Left lung (tissue), 10 donors: Measurements from ENCODE around the gene EPHA3. TPM values are rescaled to one million over a fixed set of nuclear protein-coding genes. Genes with fewer than 3 reads are reported as not detected.

Experiments used
- ATAC-seq: fragments of 200-7000 bp; cut with Tn5 transposase; one replicate; pipeline ENCODE4 v1.9.1; 2020; ENCODE audit warnings: moderate library complexity
- DNase-seq, 4 donors: peaks; one replicate each; pipeline ENCODE4 v3.0.0-alpha.2; 2013 to 2020
- H3K27ac ChIP-seq, 2 donors: fragments of 200-600 bp; sonication (generic) in 1 of 2; one replicate each; pipeline versions ENCODE4 v1.5.0 to v1.8.0; 2020 to 2021
- H3K27me3 ChIP-seq, 2 donors: fragments of 200-600 bp; sonication (generic) in 1 of 2; one replicate each; pipeline versions ENCODE4 v1.5.0 to v1.8.0; 2020 to 2021
- H3K36me3 ChIP-seq, 2 donors: fragments of 200-600 bp; sonication (generic) in 1 of 2; one replicate each; pipeline versions ENCODE4 v1.5.0 to v1.8.0; 2020 to 2021
- H3K4me1 ChIP-seq, 2 donors: fragments of 200-600 bp; one replicate each; pipeline ENCODE4 v1.8.0; 2021
- H3K4me3 ChIP-seq, 2 donors: fragments of 200-600 bp; sonication (generic) in 1 of 2; one replicate each; pipeline versions ENCODE4 v1.5.0 to v1.8.0; 2020 to 2021; ENCODE audit warnings: mild to moderate bottlenecking in 1 of 2
- H3K9me3 ChIP-seq, 2 donors: fragments of 200-600 bp; sonication (generic) in 1 of 2; one replicate each; pipeline versions ENCODE4 v1.5.0 to v1.8.0; 2020 to 2021
- CTCF ChIP-seq, 2 donors: fragments of 200-600 bp; sonication (generic) in 1 of 2; IDR thresholded peaks; one replicate each; pipeline versions ENCODE4 v1.5.0 to v1.8.0; 2021; ENCODE audit warnings: antibody characterized with exemption in 2 of 2
- intact Hi-C, 2 donors: fragments of 100-400 bp; cut with DNase I; formaldehyde crosslinking; loops; one replicate each; pipeline versions ENCODE4 v1.11.2 to v1.14.2; 2022
- polyA plus RNA-seq, 6 donors: library from polyadenylated mRNA; unstranded; fragments of 120-200 nt; gene quantifications; one replicate each; pipeline ENCODE4 v1.2.1, GENCODE V29; 2013; ENCODE audit not compliant: insufficient read length in 6 of 6
- total RNA-seq, 2 donors: library from RNA; stranded (reverse); fragmentation: NEBNext Ultra II Directional; extraction: Animal tissue kit (Norgen Biotek cat#: 25700); gene quantifications; one replicate each; pipeline ENCODE4 v1.2.1, GENCODE V29; 2021
- donor health status: DM: no; HTN: yes; CAD: no.
- donor health status: DM: no; HTN: no; CAD: no.

EPHA3 gene
- total and polyA plus RNA-seq, 8 donors = 1.9 to 13.9 (median 11.1) TPM

- Histone ChIP-seq H3K4me1 (no peaks in the 10 kb centered on the region), H3K4me3 (no peak overlapping the region), H3K36me3 (no peaks in the 10 kb centered on the region), H3K27me3 (no peaks in the 10 kb centered on the region), H3K27ac (no peak overlapping the region), H3K9me3 (no peaks in the 10 kb centered on the region)
- DNase-seq = no peak
- TF ChIP-seq CTCF (IDR thresholded peaks at IDR 0.05) = no peak
- ATAC-seq = no peak
- intact Hi-C loops = no loop called here
These were observed 120.2 kb downstream of the EPHA3 start for GRCh38 chr3:89227634-89228033.

DNA sequence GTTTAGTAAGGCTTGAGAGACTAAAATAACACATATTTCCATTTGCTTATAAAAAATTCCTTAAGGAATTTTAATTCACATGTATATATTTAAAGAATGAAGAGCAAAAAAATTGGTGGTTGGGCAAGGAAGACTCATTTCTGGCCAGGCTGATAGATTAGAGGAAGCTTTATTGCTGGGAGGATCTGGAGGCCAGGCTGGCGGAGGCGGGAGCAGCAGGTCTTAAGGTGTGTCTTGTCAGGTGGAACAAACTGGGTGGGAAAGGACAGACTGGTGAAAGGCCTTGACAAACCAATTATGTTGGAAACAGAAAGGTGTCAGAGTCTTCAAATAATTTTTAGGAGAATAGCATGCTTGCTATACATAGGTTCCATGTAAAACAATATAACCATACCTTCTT is 124.7 kb downstream of the EPHA3 start:
- no peak for TF ChIP-seq CTCF (IDR thresholded peaks at IDR 0.05)
- Histone ChIP-seq H3K9me3 (no peaks in the 10 kb centered on the region), H3K36me3 (no peaks in the 10 kb centered on the region), H3K4me1 (no peaks in the 10 kb centered on the region), H3K27ac (no peak overlapping the region), H3K27me3 (no peaks in the 10 kb centered on the region), H3K4me3 (no peak overlapping the region)
- ATAC-seq (no peak), DNase-seq (peak in 1 of 4 donors; percentile 17)
- intact Hi-C loops = no loop called here

- H3K9me3 ChIP-seq = no peaks in the 10 kb centered on the region
- ATAC-seq (no peak), DNase-seq (no peak)
- H3K4me1 ChIP-seq = no peaks in the 10 kb centered on the region
- no peaks in the 10 kb centered on the region for H3K27me3 ChIP-seq
- no peak overlapping the region for H3K4me3 ChIP-seq
- no peaks in the 10 kb centered on the region for H3K36me3 ChIP-seq
- intact Hi-C loops = no loop called here
- no peak for TF ChIP-seq CTCF (IDR thresholded peaks at IDR 0.05)
- no peak overlapping the region for H3K27ac ChIP-seq
These were observed 127.2 kb downstream of the EPHA3 start for GRCh38 chr3:89234620-89235019.

DNA sequence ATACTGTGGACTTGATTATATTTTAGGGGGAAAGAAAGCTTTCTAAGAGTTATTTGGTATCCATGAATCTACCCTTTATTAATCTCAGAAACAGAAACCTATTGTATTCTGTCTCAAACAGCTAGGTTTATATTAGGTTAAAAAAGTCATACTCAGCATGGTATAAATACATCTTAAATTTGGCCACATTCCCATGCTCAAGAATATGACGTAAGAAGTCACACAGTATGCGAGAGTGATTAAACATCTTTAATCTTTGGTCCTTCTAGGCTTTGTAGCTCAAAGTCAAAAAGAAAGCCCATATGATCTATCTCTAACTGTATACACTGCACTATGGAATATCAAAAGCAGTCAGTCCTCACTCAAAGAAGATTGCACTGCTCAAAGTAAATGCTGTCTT is 131.4 kb downstream of the EPHA3 start:
- Histone ChIP-seq H3K4me1 (no peaks in the 10 kb centered on the region), H3K9me3 (no peaks in the 10 kb centered on the region), H3K4me3 (no peak overlapping the region), H3K36me3 (no peaks in the 10 kb centered on the region), H3K27ac (no peak overlapping the region), H3K27me3 (no peaks in the 10 kb centered on the region)
- DNase-seq (no peak), ATAC-seq (no peak)
- intact Hi-C loops = no loop called here
- no peak for TF ChIP-seq CTCF (IDR thresholded peaks at IDR 0.05)

GRCh38 chr3:89239774-89240173 is 132.4 kb downstream of the EPHA3 start:
- Histone ChIP-seq H3K4me3 (no peak overlapping the region), H3K27ac (no peak overlapping the region), H3K27me3 (no peaks in the 10 kb centered on the region), H3K36me3 (no peaks in the 10 kb centered on the region), H3K4me1 (no peaks in the 10 kb centered on the region), H3K9me3 (no peaks in the 10 kb centered on the region)
- DNase-seq = no peak
- TF ChIP-seq CTCF (IDR thresholded peaks at IDR 0.05) = no peak
- intact Hi-C loops = no loop called here
- ATAC-seq = no peak
